ENCODE results near the gene DUSP22.
"Not testable (repeated sequence)": the region's sequence is repeated elsewhere in the genome, so short reads cannot be mapped to it uniquely, and the experiment has no call there.

Gene DUSP22

GRCh38 chr6:370555-370954, 78.3 kb downstream of the DUSP22 start:
- no peak for TF ChIP-seq EZH2 (IDR thresholded peaks at IDR 0.05; ENCODE audit: borderline replicate concordance, low read depth, low read length, severe bottlenecking)
- no peaks in the 10 kb centered on the region for H3K79me2 ChIP-seq (ENCODE audit: insufficient read depth, low read length)
- H3K27ac ChIP-seq (ENCODE audit: low read length): no peak overlapping the region
- no peak overlapping the region for H3K9ac ChIP-seq (ENCODE audit: low read depth, low read length)
- H3K27me3 ChIP-seq (ENCODE audit: insufficient read depth, low read length, poor library complexity): no peaks in the 10 kb centered on the region
- H3K4me2 ChIP-seq (ENCODE audit: insufficient read depth, low read length): no peak overlapping the region
- ATAC-seq (ENCODE audit: insufficient read depth, low read depth): no peak
- H4K20me1 ChIP-seq (ENCODE audit: insufficient read depth, low read length): no peaks in the 10 kb centered on the region
- H3K9me3 ChIP-seq (ENCODE audit: insufficient read depth, low read length, severe bottlenecking): no peaks in the 10 kb centered on the region
- H3K4me3 ChIP-seq (ENCODE audit: low read depth in 1 of 2, low read length in 2 of 2): no peak overlapping the region
- no peak for DNase-seq
- no peaks in the 10 kb centered on the region for H3K36me3 ChIP-seq (ENCODE audit: insufficient read depth, low read length)
- no peak overlapping the region for H2AFZ ChIP-seq (ENCODE audit: low read depth, low read length)
- H3K4me1 ChIP-seq (ENCODE audit: insufficient read depth, low read length): no peaks in the 10 kb centered on the region

- not testable (repeated sequence) for H3K36me3 ChIP-seq (ENCODE audit: insufficient read depth, low read length); H3K27me3 ChIP-seq (ENCODE audit: insufficient read depth, low read length, poor library complexity); H3K9ac ChIP-seq (ENCODE audit: low read depth, low read length); H2AFZ ChIP-seq (ENCODE audit: low read depth, low read length); H3K4me2 ChIP-seq (ENCODE audit: insufficient read depth, low read length); DNase-seq; ATAC-seq (ENCODE audit: insufficient read depth, low read depth); H3K9me3 ChIP-seq (ENCODE audit: insufficient read depth, low read length, severe bottlenecking); H3K79me2 ChIP-seq (ENCODE audit: insufficient read depth, low read length); H4K20me1 ChIP-seq (ENCODE audit: insufficient read depth, low read length); H3K4me3 ChIP-seq (ENCODE audit: low read depth in 1 of 2, low read length in 2 of 2); H3K4me1 ChIP-seq (ENCODE audit: insufficient read depth, low read length); H3K27ac ChIP-seq (ENCODE audit: low read length)
Measured at GRCh38 chr6:371851-372250, 79.6 kb downstream of the DUSP22 start.

GRCh38 chr6:372336-372911, 80.1 kb downstream of the DUSP22 start:
- H3K9me3 ChIP-seq (ENCODE audit: insufficient read depth, low read length, severe bottlenecking): no peaks in the 10 kb centered on the region
- ATAC-seq (ENCODE audit: insufficient read depth, low read depth): no peak
- no peak for DNase-seq
- H3K4me2 ChIP-seq (ENCODE audit: insufficient read depth, low read length): no peak overlapping the region
- H3K4me1 ChIP-seq (ENCODE audit: insufficient read depth, low read length): peaks cover 6% of the 10 kb centered on the region
- H4K20me1 ChIP-seq (ENCODE audit: insufficient read depth, low read length): no peaks in the 10 kb centered on the region
- H3K9ac ChIP-seq (ENCODE audit: low read depth, low read length): no peak overlapping the region
- H2AFZ ChIP-seq (ENCODE audit: low read depth, low read length): no peak overlapping the region
- no peaks in the 10 kb centered on the region for H3K79me2 ChIP-seq (ENCODE audit: insufficient read depth, low read length)
- H3K36me3 ChIP-seq (ENCODE audit: insufficient read depth, low read length): no peaks in the 10 kb centered on the region
- no peak overlapping the region for H3K27ac ChIP-seq (ENCODE audit: low read length)
- TF ChIP-seq EZH2 (IDR thresholded peaks at IDR 0.05; ENCODE audit: borderline replicate concordance, low read depth, low read length, severe bottlenecking) (no peak), CTCF (IDR thresholded peaks at IDR 0.05; ENCODE audit: borderline replicate concordance, extremely low read depth, low read length, poor library complexity, severe bottlenecking) (no peak)
- no peak overlapping the region for H3K4me3 ChIP-seq (ENCODE audit: low read depth in 1 of 2, low read length in 2 of 2)
- H3K27me3 ChIP-seq (ENCODE audit: insufficient read depth, low read length, poor library complexity): no peaks in the 10 kb centered on the region

GRCh38 chr6:373031-373430, 80.7 kb downstream of the DUSP22 start:
- no peak overlapping the region for H3K4me2 ChIP-seq (ENCODE audit: insufficient read depth, low read length)

More at GRCh38 chr6:373031-373430, 80.7 kb downstream of the DUSP22 start:
- Histone ChIP-seq H3K27me3 (ENCODE audit: insufficient read depth, low read length, poor library complexity) (no peaks in the 10 kb centered on the region), H3K9me3 (ENCODE audit: insufficient read depth, low read length, severe bottlenecking) (no peaks in the 10 kb centered on the region), H3K27ac (ENCODE audit: low read length) (no peak overlapping the region), H3K9ac (ENCODE audit: low read depth, low read length) (no peak overlapping the region), H3K4me3 (ENCODE audit: low read depth in 1 of 2, low read length in 2 of 2) (no peak overlapping the region), H3K79me2 (ENCODE audit: insufficient read depth, low read length) (no peaks in the 10 kb centered on the region), H2AFZ (ENCODE audit: low read depth, low read length) (no peak overlapping the region), H3K36me3 (ENCODE audit: insufficient read depth, low read length) (no peaks in the 10 kb centered on the region), H4K20me1 (ENCODE audit: insufficient read depth, low read length) (no peaks in the 10 kb centered on the region), H3K4me1 (ENCODE audit: insufficient read depth, low read length) (peaks cover 6% of the 10 kb centered on the region)
- DNase-seq (no peak), ATAC-seq (ENCODE audit: insufficient read depth, low read depth) (no peak)
- TF ChIP-seq EZH2 (IDR thresholded peaks at IDR 0.05; ENCODE audit: borderline replicate concordance, low read depth, low read length, severe bottlenecking): no peak
- no peak for TF ChIP-seq CTCF (IDR thresholded peaks at IDR 0.05; ENCODE audit: borderline replicate concordance, extremely low read depth, low read length, poor library complexity, severe bottlenecking)

All from DND-41 (cell line).